ENCODE results near the gene TUBB.

GRCh38 chr6:30683980-30684338 lies 36.2 kb upstream of the TUBB start:
- TF ChIP-seq CTCF (conservative IDR thresholded peaks at IDR 0.05 in 1 of 2, IDR thresholded peaks at IDR 0.05 in 1 of 2; ENCODE audit: extremely low read depth in 1 of 2, insufficient read depth in 1 of 2, low read depth in 1 of 2, low read length in 2 of 2) (no peak), EZH2 (IDR thresholded peaks at IDR 0.05; ENCODE audit: borderline replicate concordance, low read length) (no peak)

Data from mammary epithelial cell (primary cell).